Panc1 (cell line): ENCODE measurements around the gene OR4F15.
"Not testable (repeated sequence)": the region's sequence is repeated elsewhere in the genome, so short reads cannot be mapped to it uniquely, and the experiment has no call there.

ENCODE experiments used
- CTCF ChIP-seq: fragments of 450-650 bp; IDR thresholded peaks from 2 replicates; pipeline ENCODE4 v1.5.1; 2017; ENCODE audit warnings: mild to moderate bottlenecking
- POLR2AphosphoS5 ChIP-seq: IDR thresholded peaks from 2 replicates; pipeline ENCODE4 v1.6.1; 2012; ENCODE audit warnings: mild to moderate bottlenecking, low read depth, low read length, moderate library complexity
- TCF7L2 ChIP-seq: IDR thresholded peaks from 2 replicates; pipeline ENCODE4 v1.6.1; 2011; ENCODE audit warnings: mild to moderate bottlenecking, low read depth, low read length, inconsistent platforms
- TF ChIP-seq, protein P1 (sequence below), 2 experiments: IDR thresholded peaks; 2 replicates each; pipeline ENCODE4 v1.6.1; 2011 to 2012; ENCODE audit warnings: low read depth in 2 of 2, control low read depth in 1 of 2, low read length in 1 of 2, mild to moderate bottlenecking in 1 of 2, moderate library complexity in 1 of 2; ENCODE audit not compliant: insufficient read depth in 1 of 2

DNA sequence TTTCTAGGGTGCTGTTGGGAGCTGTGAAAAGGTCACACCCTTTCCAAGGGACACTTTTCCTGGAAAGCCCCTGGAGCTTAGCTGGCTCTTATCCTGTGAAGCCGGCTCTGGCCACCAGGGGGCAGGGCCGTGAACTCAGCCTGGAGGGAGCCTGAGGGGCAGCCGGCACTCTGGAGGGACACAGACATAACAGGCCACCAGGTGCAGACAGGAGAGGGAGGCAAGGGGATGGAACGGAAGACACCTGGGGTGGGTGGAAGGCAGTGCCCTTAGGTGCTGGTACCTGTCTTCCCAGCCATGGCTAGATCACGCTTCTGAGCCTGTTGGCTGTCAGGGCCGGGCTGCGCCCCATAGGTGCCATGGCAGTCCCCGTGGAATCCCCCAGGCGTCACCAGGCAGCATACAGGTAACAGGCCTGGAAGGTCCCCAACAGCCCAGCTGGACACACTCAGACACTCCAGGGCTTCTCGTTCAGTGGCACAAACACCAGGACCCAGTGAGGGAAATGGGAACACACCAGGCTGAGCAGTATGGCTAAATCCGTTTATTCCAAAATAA lies 44.8 kb upstream of the OR4F15 start:
- peak; percentile 60 for TF ChIP-seq CTCF
- TF ChIP-seq, protein P1, sequence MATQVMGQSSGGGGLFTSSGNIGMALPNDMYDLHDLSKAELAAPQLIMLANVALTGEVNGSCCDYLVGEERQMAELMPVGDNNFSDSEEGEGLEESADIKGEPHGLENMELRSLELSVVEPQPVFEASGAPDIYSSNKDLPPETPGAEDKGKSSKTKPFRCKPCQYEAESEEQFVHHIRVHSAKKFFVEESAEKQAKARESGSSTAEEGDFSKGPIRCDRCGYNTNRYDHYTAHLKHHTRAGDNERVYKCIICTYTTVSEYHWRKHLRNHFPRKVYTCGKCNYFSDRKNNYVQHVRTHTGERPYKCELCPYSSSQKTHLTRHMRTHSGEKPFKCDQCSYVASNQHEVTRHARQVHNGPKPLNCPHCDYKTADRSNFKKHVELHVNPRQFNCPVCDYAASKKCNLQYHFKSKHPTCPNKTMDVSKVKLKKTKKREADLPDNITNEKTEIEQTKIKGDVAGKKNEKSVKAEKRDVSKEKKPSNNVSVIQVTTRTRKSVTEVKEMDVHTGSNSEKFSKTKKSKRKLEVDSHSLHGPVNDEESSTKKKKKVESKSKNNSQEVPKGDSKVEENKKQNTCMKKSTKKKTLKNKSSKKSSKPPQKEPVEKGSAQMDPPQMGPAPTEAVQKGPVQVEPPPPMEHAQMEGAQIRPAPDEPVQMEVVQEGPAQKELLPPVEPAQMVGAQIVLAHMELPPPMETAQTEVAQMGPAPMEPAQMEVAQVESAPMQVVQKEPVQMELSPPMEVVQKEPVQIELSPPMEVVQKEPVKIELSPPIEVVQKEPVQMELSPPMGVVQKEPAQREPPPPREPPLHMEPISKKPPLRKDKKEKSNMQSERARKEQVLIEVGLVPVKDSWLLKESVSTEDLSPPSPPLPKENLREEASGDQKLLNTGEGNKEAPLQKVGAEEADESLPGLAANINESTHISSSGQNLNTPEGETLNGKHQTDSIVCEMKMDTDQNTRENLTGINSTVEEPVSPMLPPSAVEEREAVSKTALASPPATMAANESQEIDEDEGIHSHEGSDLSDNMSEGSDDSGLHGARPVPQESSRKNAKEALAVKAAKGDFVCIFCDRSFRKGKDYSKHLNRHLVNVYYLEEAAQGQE (IDR thresholded peaks at IDR 0.05; ENCODE audit: insufficient read depth in 1 of 2, low read depth in 2 of 2, low read length in 1 of 2), result not testable (repeated sequence)
- not testable (repeated sequence) for TF ChIP-seq POLR2AphosphoS5, TCF7L2
